Ramos (cell line): ENCODE results near the gene KLHL40.
"Not testable (repeated sequence)": the region's sequence is repeated elsewhere in the genome, so short reads cannot be mapped to it uniquely, and the experiment has no call there.

Experiments used
- in situ Hi-C: fragments of 300-500 bp; cut with MboI; formaldehyde crosslinking; loops from one replicate; pipeline ENCODE4 v1.14.3; 2022; ENCODE audit warnings: low sequenced_read_pairs; ENCODE audit not compliant: unreplicated experiment

KLHL40 gene

DNA sequence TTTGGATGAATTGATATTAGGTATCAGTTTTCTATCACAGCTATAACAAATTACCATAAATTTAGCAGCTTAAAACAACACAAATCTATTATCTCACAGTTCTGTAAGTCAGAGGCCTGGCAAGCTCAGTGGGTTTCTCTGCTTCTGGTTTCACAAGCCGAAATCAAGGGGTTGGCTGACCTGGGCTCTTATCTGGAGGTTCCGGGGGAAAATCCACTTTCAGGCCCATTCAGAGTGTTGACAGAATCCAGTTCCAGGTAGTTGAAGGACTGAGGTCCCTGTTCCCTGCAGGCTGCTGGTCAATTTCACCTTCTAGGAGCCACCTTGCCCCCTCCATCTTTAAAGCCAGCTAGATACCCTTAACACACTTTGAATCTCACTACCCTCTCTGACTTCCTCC lies 28.4 kb downstream of the KLHL40 start:
- in situ Hi-C loops, result no loop called here

DNA sequence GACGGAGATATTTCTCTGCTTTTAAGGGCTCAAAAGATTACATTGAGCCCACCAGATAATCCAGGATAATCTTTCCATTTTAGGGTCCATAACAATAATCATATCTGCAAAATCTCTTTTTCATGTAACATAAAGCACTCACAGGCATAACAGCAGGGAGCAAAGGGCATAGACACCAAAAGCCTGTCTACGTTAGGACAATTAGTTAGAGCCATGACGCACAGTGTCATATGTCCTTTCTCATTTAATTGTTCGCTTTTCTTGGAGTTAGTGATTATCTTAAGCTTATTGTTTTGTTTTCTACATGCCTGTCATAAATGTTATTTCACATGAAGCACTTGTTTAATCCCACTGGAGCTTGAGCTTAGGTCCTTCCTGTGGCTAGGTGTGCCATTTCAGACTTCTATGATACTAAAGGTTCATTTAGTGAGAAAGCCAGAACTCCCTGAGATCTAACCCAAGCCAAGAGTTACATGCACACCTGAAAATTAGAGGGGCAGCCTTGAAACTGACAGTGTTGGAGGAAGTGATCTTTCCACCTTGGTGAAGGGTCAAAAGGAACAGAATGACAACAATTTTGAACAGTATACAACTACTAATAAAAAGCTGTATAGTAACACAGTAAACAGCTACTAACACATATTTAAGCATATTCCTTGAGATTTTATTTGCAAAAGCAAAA lies 29.0 kb downstream of the KLHL40 start:
- in situ Hi-C loops, result no loop called here

DNA sequence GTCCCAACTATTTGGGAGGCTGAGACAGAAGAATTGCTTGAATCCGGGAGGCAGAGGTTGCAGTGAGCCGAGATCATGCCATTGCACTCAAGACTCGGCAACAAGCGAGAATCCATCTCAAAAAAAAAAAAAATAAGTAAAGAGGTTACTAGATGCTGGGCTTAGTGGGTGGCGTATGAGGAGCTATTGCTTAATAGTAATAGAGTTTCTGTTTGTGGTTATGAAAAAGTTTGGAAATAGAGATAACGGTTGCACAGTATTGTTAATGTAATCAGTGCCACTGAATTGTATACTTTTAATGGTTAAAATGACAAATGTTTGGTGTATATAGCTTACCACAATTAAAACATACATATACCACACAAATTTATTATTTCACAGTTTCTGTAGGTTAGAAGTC lies 32.0 kb downstream of the KLHL40 start:
- in situ Hi-C loops, result no loop called here

DNA sequence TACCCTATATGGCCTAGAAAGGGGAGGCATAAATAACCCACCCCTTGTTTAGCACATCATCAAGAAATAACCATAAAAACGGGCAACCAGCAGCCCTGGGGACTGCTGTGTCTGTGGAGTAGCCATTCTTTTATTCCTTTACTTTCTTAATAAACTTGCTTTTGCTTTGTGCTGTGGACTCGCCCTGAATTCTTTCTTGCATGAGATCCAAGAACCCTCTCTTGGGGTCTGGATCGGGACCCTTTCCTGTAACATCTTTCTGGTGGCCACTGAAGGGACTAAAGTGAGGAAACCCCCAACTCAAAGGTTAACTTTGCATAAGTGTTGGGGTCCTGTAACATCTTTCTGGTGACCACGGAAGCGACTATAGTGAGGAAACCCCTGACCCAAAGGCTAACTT lies 33.0 kb downstream of the KLHL40 start:
- in situ Hi-C loops, result no loop called here

DNA sequence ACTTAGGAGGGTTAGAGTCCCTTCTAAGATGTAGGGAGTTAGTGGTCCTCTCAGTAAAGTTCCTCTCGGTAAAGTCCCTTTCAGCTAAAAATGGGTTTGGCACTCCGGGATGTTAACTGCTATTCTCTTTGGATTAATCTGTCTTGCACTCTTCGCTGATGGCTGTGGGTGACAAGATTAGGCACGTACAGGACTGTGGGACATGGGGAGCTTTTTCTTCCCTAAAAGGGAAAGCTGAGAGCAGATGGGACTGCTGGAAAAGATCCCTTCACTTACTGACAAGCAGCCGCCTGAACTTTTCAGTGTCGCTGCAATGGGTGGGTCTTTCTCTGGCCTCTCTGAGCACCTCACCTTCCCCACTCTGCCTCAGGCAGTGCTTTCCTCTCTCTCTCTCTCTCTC lies 33.7 kb downstream of the KLHL40 start:
- in situ Hi-C loops, result no loop called here

DNA sequence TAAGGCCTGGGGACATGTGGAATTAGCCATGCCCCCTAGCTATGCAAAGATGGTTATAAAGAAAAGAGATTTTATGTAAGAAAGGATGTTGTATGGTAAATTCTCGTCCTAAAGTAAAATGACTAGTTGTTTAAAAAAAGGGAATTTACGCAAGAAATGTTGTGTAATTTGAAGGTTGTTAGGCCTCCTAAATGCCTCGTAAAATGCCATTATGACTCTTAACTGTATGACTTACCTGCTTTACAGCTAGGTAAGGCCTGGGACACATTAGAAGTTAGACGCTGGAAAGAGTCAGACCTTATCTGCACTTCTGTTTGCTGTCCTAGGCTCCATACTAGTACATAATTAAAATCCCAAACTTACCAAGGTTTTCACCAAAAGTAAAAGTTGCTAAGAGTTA lies 34.8 kb downstream of the KLHL40 start:
- in situ Hi-C loops, result no loop called here

DNA sequence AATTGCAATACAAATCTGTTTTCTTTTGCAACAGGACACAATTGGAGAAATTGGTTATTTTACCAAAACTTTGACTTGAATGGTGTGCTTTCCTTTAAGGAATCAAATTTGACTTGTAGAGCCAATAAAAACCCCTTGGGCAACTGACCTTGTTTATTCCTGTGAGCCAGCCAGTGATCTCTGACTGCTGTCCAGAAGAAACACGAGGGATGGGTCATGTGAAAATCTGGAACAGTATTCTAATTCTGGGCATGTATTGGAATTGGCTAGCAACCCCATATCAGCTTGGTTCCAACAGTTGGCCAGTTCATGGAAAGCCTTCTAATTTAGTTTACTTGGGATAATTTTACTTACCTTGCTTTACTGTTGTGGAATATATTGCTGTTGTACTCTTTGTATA lies 36.4 kb downstream of the KLHL40 start:
- in situ Hi-C loops, result no loop called here

DNA sequence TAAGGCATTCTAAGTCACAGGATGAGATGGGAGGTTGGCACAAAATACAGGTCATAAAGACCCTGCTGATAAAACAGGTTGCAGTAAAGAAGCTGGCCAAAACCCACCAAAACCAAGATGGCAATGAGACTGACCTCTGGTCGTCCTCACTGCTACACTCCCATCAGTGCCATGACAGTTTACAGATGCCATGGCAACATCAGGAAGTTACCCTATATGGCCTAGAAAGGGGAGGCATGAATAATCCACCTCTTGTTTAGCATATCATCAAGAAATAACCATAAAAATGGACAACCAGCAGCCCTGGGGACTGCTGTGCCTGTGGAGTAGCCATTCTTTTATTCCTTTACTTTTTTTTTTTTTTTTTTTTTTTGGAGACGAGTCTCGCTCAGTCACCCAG lies 37.1 kb downstream of the KLHL40 start:
- in situ Hi-C loops, result not testable (repeated sequence)

DNA sequence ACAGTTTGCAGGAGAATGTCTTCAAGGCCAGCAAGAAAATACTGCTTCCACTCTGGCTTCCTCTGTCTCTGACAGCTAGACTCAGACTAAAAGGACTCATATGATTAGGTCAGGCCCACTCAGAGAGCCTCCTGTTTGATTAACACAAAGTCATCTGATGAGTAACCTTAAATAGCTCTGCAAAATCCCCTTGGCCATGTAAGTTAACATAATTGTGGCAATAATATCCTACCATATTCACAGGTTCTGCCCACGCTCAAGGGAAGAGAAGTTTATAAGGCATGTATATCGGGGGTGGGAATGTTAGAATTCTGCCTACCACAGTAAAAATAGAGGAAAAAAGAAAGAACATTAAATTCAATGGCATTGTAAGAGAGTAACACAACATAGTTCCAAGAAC lies 37.9 kb downstream of the KLHL40 start:
- in situ Hi-C loops, result no loop called here

DNA sequence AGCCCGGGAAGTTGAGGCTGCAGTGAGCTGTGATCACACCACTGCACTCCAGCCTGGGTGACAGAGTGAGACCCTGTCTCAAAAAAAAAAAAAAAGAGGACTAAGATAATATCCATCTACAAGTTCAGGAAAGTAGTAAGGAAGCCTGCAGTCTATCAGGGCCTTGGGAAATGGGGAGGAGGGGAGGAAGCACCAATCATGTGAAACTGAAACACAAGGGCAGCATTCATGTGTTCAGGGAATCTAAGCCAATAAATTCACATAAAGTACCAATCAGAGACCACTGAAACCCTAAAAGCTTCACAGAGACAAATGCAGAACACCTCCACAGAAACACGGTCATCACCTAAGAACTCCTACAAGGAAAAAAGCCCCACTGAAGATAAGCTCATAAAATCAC lies 40.1 kb downstream of the KLHL40 start:
- in situ Hi-C loops, result no loop called here

DNA sequence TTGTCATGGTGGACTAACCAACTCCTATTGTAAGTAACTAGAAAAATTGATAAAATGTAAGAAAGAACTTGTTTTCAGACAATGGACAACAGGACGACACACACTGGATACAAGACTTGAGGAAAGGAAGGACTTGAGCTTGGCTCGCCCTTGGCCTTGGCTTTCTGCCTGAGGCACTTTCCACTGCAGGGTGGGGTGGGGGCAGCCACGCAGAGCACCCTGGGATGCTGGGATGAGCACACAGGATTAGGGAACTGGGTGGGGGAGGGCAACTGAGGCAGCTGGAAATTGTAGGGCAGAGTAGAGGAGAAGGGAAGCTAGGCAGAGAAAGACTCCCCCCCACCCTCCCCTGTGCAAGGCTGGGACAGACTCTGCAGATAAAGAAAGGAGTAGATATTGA lies 42.7 kb downstream of the KLHL40 start:
- in situ Hi-C loops, result no loop called here

DNA sequence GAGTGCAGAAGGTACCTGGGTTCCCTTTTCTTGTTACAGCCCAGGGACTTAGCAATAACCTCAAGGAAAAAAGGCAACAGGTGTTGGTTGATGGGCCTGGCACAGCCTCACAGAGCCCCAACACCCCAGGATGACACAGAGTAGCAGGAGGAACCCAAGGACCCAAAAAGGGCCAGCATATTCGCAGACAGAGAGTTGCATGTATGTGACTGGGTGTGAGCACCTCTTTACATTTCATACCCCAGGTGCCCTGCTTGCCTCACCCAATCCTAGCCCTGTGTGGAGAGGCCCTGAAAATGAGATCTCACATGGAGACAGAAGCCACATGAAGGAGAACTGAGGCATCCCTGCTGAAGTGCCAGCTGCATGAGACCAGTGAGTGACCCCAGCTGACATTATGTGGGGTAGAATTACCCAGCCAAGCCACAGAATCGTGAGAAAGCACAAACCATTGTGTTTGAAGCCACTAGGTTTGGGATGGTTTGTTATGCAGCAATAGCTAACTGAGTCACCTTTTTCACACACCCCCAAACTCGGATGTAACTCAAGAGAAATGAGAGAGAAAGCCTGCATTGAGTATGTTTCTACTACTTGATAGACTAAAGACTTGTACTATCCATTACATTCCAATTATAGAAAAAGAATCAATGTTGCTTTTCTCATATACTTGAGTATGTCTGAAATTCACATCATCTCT lies 43.5 kb downstream of the KLHL40 start:
- in situ Hi-C loops, result no loop called here

DNA sequence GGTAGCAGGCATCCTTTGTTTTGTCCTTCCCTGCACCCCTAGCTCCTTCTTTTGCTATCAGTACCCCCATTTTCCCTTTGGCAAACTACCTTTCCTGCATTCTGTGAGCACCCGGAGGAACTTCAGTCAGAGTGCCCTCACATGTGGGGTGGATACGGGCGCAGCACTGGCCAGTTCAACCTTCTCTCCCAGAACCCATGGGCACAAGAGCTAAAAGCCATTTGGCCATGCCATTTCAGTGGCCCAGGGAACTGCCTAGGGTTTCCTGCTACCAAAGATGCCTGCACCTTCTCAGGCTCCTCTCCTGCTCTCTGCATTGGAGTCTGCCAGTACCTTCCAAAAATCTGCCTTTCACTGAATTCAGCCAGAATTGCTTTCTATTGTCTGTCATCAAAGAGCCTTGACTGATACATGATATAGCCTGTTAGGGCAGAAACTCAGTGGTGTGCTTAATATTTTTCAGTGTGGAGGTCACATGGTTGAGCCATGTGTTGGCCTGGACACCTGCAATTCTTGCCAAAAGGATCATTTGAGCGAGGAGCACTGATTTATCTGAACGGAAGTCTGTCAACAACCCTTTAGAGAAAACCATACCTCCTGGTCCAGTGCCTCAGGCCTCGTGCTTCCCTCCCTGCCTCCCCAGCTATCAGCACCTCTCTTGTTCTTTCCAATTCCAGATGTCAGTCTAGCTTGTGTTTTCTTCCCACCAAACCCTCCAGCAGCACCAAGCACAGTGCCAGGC lies 44.2 kb downstream of the KLHL40 start:
- in situ Hi-C loops, result no loop called here

DNA sequence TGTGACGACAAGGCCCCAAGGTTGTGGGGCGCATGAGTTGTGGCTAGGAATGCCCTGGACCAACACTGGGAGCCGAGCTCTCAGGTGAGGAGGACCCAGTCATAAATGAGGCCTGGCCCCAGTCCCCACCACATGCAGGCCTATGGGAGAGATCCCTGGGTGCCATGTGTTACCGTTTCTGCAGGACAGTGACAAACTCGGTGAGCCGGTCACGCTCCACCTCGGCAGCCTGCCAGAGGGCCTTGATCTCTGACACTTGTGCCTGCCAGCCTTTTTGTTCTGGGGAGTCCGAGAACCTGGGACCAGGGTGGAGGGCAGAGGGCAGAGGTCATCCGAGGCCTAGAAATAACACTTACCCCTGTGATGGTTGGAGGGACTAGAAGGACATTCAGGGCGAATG lies 45.0 kb downstream of the KLHL40 start:
- in situ Hi-C loops, result no loop called here

DNA sequence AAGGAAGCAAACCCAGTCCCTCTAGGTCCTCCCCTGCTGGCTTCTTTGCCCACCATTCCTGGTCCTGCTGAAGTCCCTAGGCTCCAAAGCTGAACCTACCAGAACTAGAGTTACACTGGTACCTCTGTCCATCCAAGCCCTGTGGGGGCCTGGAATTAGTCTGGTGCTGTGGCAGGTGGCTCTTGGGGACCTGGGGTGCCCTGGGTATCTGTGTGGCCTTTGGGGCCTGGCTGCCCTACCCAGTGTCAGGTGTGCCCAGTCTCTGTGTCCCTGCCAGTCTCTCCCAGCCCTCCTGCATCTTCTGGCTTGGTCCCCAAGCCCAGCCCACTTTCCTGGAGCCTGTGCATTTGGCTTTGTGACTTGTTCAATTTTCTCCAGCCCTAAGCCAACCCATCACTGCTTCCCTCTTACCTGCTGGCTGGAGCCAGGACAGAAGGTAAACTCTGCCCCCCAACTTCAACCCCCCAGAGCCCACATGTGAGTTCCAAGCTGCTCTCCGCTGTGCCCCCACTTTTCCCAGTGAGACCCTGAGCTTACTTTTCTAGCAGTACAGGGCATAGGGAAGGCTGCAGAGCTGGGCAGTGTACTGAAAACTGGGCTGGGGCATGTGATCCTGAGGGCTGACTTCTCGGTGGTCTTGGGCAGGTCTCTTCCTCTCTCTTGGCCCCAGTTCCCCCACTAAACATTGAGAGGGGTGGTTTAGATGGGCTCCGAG lies 45.5 kb downstream of the KLHL40 start:
- in situ Hi-C loops, result no loop called here

DNA sequence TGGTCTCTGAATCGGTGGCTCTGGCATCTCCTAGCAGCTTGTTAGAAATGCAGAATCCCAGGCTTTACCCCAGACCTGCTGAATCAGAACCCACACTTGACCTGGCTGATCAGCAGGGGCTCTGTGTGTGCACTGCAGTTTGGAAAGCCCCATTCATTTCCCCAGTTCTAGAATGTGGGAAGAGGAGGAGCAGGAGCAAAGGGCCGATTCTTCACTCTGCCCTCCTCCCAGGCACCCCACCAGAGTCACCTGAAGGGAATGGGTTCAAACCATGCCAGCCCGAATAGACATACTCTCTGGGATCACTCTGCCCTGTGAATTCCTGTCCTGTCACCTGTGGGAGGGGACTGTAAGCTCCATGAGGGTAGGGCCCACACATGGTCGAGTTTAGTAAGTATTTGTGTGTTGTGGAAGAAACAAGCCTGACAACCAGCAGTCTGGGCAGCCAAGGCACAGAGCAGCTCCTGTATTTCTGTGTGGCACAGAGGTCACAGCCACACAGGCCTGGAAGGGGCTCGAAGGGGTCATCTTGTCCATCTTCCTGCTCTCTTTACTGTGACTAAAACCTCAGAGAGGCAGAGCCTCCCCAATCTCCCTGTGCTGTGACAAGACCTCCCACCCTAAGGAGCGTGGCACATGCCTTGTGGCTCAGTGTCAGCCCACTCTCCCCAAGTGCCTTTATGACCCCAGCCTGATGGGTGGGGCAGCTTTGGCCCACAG lies 46.3 kb downstream of the KLHL40 start:
- in situ Hi-C loops, result no loop called here

DNA sequence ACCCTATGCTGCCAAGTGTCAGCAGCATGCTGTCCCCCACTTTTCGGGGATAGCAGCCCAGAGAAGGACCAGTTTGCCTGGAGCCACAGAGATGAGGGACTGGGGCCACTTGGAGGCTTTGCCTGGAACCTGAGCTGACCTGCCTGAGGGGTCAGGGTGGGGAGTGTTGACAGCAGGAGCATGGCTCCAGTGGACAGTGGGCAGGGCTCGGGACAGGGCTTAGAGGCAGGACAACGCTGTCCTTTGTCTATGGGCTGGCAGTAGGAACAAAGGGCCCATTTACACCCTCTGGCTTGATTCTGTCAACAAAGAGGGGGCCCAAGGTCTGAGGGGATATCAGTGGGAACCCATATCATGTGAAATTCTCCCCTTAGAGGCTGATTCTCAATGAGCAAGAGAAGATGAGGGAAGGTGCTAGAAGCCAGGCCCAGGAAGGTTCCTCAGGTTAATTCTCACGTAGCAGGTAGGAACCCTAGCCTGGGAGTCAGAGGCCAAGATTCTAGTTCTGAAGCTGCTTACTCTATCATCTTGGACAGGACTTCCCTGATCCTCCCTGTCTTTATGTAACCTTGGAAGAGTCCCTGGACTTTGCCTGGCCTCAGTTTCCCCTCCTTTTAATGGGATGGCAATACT lies 47.0 kb downstream of the KLHL40 start:
- in situ Hi-C loops, result no loop called here

DNA sequence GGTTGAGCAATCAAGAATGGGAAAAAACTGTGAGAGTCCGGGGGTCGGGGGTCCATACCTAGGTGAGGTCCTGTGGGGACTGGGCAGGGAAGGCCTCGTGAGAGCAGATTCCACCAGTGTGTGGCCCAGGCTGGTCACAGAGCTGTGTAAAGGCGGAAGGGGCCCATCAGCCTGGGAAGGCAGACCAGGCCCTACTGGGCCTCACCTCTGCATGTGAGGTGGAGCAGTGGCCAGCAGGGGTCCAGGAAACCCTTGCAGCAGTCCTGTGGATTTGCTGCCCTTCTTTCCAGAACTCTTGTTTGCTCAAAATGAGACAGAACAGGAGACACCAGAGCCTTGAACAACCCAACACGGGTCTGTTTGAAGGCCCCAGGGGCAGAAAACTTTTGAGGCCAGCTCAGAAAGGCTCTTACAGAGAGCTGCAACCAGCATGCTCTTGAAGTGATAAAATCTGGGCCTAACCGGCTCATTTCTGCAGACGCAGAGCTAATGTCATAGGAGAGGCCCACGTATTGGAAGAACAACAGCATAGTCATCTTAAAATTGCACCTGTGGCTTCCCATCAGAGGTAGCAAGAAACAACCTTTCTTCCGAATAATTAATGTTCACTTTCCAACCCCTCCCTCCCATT lies 47.6 kb downstream of the KLHL40 start:
- in situ Hi-C loops, result no loop called here

DNA sequence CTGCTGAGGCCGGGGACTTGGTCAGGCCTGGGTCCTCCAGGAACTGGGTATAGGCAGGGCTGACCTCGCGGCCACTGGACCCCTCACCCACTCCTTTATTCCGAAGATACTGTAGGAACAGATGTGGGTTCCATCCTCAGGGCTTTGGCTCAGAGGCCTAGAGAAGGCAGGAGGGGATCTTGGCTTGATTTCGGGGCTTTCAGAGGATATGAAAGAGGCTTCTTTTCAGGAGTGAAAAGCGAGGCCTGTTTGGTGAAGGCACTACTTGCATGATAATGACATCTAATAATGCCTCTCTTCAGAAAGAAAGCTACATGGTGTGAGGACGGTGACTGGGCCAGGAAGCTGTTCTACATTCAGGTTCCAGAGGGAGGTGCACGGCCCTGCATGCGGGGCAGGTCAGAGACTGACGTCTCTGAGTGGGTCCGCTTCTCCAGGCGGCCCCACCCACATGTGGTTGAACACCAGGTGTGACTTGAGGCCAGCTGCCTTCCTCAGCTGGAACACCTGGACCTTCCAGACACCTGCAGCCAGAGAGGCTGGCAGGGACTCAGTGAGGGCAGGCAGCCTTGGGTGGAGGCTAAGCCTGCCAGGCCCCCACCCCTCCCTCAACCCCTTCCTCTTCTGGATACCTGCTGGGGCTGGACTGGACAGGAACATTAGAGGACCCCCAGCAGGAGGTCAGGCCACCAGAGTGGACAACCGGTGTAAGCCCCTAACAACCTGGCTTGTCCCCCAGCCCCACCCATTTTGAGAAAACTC lies 48.3 kb downstream of the KLHL40 start:
- in situ Hi-C loops, result no loop called here
